ENCODE results near the gene DGAT2L6. TPM values are rescaled to one million over a fixed set of nuclear protein-coding genes. Genes with fewer than 3 reads are reported as not detected.

The DGAT2L6 gene
- total and polyA plus RNA-seq, 10 of the 15 experiments (the other 5 are each of a cell fraction or from before 2014, with no cell fraction given) = 0.08 to 0.58 (median 0.31) TPM; not detected in 3

- no peak for DNase-seq (ENCODE audit: low read depth, low spot score)
- FAIRE-seq = no peak
- no TSS peak for BruUV-seq (replicated peaks)
- Histone ChIP-seq H4K20me1 (ENCODE audit: control insufficient read depth, insufficient read depth) (no peaks in the 10 kb centered on the region), H3K79me2 (ENCODE audit: control insufficient read depth, insufficient read depth, low read length) (no peaks in the 10 kb centered on the region), H3K36me3 (ENCODE audit: control insufficient read depth in 2 of 2, insufficient read depth in 2 of 2, low read length in 1 of 2) (no peaks in the 10 kb centered on the region), H3K4me3 (no peak overlapping the region), H3K27ac (ENCODE audit: control insufficient read depth, insufficient read depth) (no peak overlapping the region), H3K4me2 (ENCODE audit: control insufficient read depth, insufficient read depth) (no peak overlapping the region), H3K27me3 (replicated peaks in 1 of 2; ENCODE audit: control insufficient read depth in 2 of 2, insufficient read depth in 2 of 2, low read length in 1 of 2) (no peaks in the 10 kb centered on the region), H3K4me1 (ENCODE audit: control insufficient read depth, insufficient read depth, low read length) (no peaks in the 10 kb centered on the region), H2AFZ (ENCODE audit: control insufficient read depth, low read depth, low read length) (no peak overlapping the region), H3K9ac (ENCODE audit: control insufficient read depth, insufficient read depth, low read length) (no peak overlapping the region), H3K9me3 (replicated peaks; ENCODE audit: control insufficient read depth, insufficient read depth, low read length) (no peaks in the 10 kb centered on the region)
- ChIA-PET CTCF (interaction anchor here (0.6 kb wide), 1 partner anchor 1048 kb away, joined by 3 read pairs; no protein-coding TSS in a partner anchor), RAD21 (ENCODE audit: unreplicated experiment) (no interaction called here), SMC1A (ENCODE audit: uncharacterized antibody, unreplicated experiment) (no interaction called here), POLR2A (no interaction called here)
- 54% methylated on average over 1 of the region's 1 CpG for WGBS (ENCODE audit: insufficient coverage, insufficient replicate concordance, low lambda C conversion rate, missing lambda C conversion rate)
- in situ Hi-C loops (cut with MboI) (no loop called here), intact Hi-C loops (cut with micrococcal nuclease; ENCODE audit: unreplicated experiment) (no loop called here)
- no peak for ATAC-seq
- TF ChIP-seq YY1 (IDR thresholded peaks at IDR 0.05; ENCODE audit: low read depth, low read length) (no peak), SKIL (IDR thresholded peaks at IDR 0.05; ENCODE audit: low read depth, poor library complexity, severe bottlenecking) (no peak), SIN3A (IDR thresholded peaks at IDR 0.05; ENCODE audit: low read depth, low read length) (no peak), ZNF207 (IDR thresholded peaks at IDR 0.05; ENCODE audit: borderline replicate concordance) (no peak), SRF (IDR thresholded peaks at IDR 0.05; ENCODE audit: low read depth in 2 of 2, low read length in 2 of 2) (no peak), BCL11A (IDR thresholded peaks at IDR 0.05; ENCODE audit: low read depth, low read length) (no peak), ZBTB40 (IDR thresholded peaks at IDR 0.05; ENCODE audit: borderline replicate concordance) (no peak), RELA (IDR thresholded peaks at IDR 0.05; ENCODE audit: borderline replicate concordance, partially characterized antibody) (no peak), IKZF1 (conservative IDR thresholded peaks at IDR 0.05) (no peak), EZH2 (IDR thresholded peaks at IDR 0.05; ENCODE audit: borderline replicate concordance, control insufficient read depth, low read depth, low read length) (no peak), ZBTB33 (IDR thresholded peaks at IDR 0.05) (no peak), ZNF274 (IDR thresholded peaks at IDR 0.05; ENCODE audit: insufficient read depth, insufficient read length) (no peak), IKZF2 (IDR thresholded peaks at IDR 0.05) (no peak), NFXL1 (IDR thresholded peaks at IDR 0.05; ENCODE audit: borderline replicate concordance) (no peak), CBX5 (IDR thresholded peaks at IDR 0.05; ENCODE audit: low read depth) (no peak)
Observed at GRCh38 chrX:70254063-70254400, 76.7 kb downstream of the DGAT2L6 start.

Data from GM12878 (cell line).